Ishikawa (cell line): Measurements from ENCODE around the gene ZDHHC19.

Source experiments
- CEBPB ChIP-seq: IDR thresholded peaks from 2 replicates; pipeline ENCODE4 v1.6.1; 2012
- EP300 ChIP-seq: IDR thresholded peaks from 2 replicates; pipeline ENCODE4 v1.6.1; 2012; ENCODE audit warnings: borderline replicate concordance
- NFIC ChIP-seq: IDR thresholded peaks from 2 replicates; pipeline ENCODE4 v1.6.1; 2012
- TAF1 ChIP-seq: IDR thresholded peaks from 2 replicates; pipeline ENCODE4 v1.6.1; 2012; ENCODE audit warnings: low read depth, mild to moderate bottlenecking
- USF1 ChIP-seq: IDR thresholded peaks from 2 replicates; pipeline ENCODE4 v1.6.1; 2012
- YY1 ChIP-seq: IDR thresholded peaks from 2 replicates; pipeline ENCODE4 v1.6.1; 2012; ENCODE audit warnings: low read depth
- ZBTB7A ChIP-seq: IDR thresholded peaks from 2 replicates; pipeline ENCODE4 v1.6.1; 2012; ENCODE audit warnings: low read depth

GRCh38 chr3:196218155-196218712, 7.0 kb upstream of the ZDHHC19 start:
- no peak for TF ChIP-seq CEBPB
- no peak for TF ChIP-seq YY1
- no peak for TF ChIP-seq ZBTB7A
- TF ChIP-seq EP300: no peak
- TF ChIP-seq USF1: no peak
- TF ChIP-seq NFIC: no peak
- no peak for TF ChIP-seq TAF1
